Uterus (tissue), 4 donors: ENCODE results near the gene ELMO2. TPM values are rescaled to one million over a fixed set of nuclear protein-coding genes. Genes with fewer than 3 reads are reported as not detected.
"Not testable (repeated sequence)": the region's sequence is repeated elsewhere in the genome, so short reads cannot be mapped to it uniquely, and the experiment has no call there.

Experiments used
- DNase-seq, 2 donors: peaks; one replicate each; pipeline ENCODE4 v3.0.0-alpha.2; 2019 to 2020
- H3K27ac ChIP-seq, 2 donors: fragments of 200-600 bp; sonication (generic); 1 replicate in 1 of 2; 2 replicates in 1 of 2; pipeline ENCODE4 v1.5.1; 2016 to 2018
- H3K27me3 ChIP-seq, 2 donors: fragments of 200-600 bp; sonication (generic); one replicate each; pipeline ENCODE4 v1.5.1; 2018 to 2019; ENCODE audit warnings: control low read depth in 1 of 2
- H3K36me3 ChIP-seq, 2 donors: fragments of 200-600 bp; sonication (generic); one replicate each; pipeline ENCODE4 v1.5.1; 2019; ENCODE audit warnings: control low read depth in 1 of 2
- H3K4me1 ChIP-seq, 2 donors: fragments of 200-600 bp; sonication (generic); one replicate each; pipeline ENCODE4 v1.5.1; 2018 to 2019; ENCODE audit warnings: control low read depth in 1 of 2
- H3K4me3 ChIP-seq, 2 donors: fragments of 200-600 bp; sonication (generic); 1 replicate in 1 of 2; 2 replicates in 1 of 2; pipeline ENCODE4 v1.5.1; 2018 to 2019; ENCODE audit warnings: mild to moderate bottlenecking in 1 of 2
- H3K9me3 ChIP-seq, 2 donors: fragments of 200-600 bp; sonication (generic); one replicate each; pipeline ENCODE4 v1.5.1; 2019; ENCODE audit warnings: control low read depth in 1 of 2
- POLR2A ChIP-seq, 2 donors: fragments of 450-650 bp; IDR thresholded peaks; one replicate each; pipeline ENCODE4 v1.6.1; 2016; ENCODE audit warnings: antibody characterized with exemption in 2 of 2, mild to moderate bottlenecking in 1 of 2, moderate library complexity in 1 of 2
- intact Hi-C: fragments of 100-400 bp; cut with DNase I; formaldehyde crosslinking; loops from one replicate; pipeline ENCODE4 v1.15.1; 2023; ENCODE audit warnings: low total_unique reads
- total RNA-seq, 4 donors: library from RNA; depleted of rRNA in 3 of 4; stranded (reverse); fragments of >200 nt in 3 of 4; gene quantifications; one replicate each; pipeline versions ENCODE4 v1.1.0 to v1.2.4, GENCODE V29; 2014 to 2023
- TF ChIP-seq, protein P1 (sequence below), 4 experiments: fragments of 200-600 bp in 2 of 4; fragments of 450-650 bp in 2 of 4; sonication (generic) in 2 of 4; IDR thresholded peaks; one replicate each; pipeline ENCODE4 v1.5.1; 2016 to 2019; ENCODE audit warnings: antibody characterized with exemption in 4 of 4, mild to moderate bottlenecking in 2 of 4, moderate library complexity in 1 of 4
- donor health status: DM: yes; HTN: yes; CAD: no.

ELMO2 gene
- total RNA-seq, 4 donors from 2014 or later, result 18.5 to 112 (median 57.2) TPM

DNA sequence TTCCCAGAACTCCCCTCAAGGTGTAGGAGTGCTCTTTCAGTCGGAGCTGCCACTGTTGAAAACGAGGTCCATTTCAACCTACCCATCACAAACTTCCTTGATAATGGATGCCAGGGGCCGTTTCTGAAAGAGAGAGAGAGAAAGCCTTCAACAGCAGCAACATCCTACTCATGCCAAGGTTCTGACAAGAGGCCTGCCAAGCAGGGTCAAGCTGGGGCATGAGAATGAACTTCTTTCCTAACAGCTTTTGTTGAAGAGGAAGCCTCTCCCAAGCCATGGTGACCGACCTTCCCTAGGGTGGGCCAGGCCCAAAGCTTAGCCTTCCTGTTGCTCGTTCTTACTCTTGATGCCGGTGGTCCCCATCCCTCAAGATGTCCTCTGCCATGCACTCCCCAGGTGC lies 12.4 kb downstream of the ELMO2 start:
- intact Hi-C loops, result no loop called here
- Histone ChIP-seq H3K4me1 (peaks cover 0 to 2% of the 10 kb centered on the region in 2 donors), H3K36me3 (no peaks in the 10 kb centered on the region)

DNA sequence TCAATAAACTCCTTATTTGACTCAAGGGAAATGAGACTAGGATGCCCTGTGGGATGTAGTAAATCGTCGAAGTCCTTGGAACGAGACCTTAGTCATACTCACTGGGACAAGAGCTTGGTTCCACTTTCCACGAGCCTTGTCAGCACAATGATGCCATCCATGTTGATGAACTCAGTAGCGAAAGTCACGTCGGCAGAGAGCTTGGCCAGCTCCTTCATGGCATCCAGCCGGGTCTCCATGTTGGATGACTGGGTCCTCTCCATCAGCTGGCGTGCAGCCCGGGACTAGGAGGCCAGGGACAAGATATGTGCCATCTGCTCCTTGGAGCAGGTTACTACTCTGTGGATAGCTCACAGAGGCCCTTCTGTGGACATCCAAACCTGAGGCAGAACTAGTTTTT lies 17.5 kb downstream of the ELMO2 start:
- Histone ChIP-seq H3K9me3 (no peaks in the 10 kb centered on the region), H3K4me3 (no peak overlapping the region), H3K36me3 (no peaks in the 10 kb centered on the region), H3K4me1 (no peaks in the 10 kb centered on the region), H3K27ac (no peak overlapping the region), H3K27me3 (no peaks in the 10 kb centered on the region)
- intact Hi-C loops, result no loop called here
- no peak for DNase-seq
- TF ChIP-seq, protein P1, sequence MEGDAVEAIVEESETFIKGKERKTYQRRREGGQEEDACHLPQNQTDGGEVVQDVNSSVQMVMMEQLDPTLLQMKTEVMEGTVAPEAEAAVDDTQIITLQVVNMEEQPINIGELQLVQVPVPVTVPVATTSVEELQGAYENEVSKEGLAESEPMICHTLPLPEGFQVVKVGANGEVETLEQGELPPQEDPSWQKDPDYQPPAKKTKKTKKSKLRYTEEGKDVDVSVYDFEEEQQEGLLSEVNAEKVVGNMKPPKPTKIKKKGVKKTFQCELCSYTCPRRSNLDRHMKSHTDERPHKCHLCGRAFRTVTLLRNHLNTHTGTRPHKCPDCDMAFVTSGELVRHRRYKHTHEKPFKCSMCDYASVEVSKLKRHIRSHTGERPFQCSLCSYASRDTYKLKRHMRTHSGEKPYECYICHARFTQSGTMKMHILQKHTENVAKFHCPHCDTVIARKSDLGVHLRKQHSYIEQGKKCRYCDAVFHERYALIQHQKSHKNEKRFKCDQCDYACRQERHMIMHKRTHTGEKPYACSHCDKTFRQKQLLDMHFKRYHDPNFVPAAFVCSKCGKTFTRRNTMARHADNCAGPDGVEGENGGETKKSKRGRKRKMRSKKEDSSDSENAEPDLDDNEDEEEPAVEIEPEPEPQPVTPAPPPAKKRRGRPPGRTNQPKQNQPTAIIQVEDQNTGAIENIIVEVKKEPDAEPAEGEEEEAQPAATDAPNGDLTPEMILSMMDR (IDR thresholded peaks at IDR 0.05), result no peak
- TF ChIP-seq POLR2A (IDR thresholded peaks at IDR 0.05), result no peak

More for the DNA sequence above, 12.4 kb downstream of the ELMO2 start:
- no peak for DNase-seq
- Histone ChIP-seq H3K9me3 (no peaks in the 10 kb centered on the region), H3K4me3 (no peak overlapping the region), H3K27ac (no peak overlapping the region), H3K27me3 (no peaks in the 10 kb centered on the region)
- TF ChIP-seq, protein P1 (IDR thresholded peaks at IDR 0.05), result no peak
- TF ChIP-seq POLR2A (IDR thresholded peaks at IDR 0.05), result no peak

DNA sequence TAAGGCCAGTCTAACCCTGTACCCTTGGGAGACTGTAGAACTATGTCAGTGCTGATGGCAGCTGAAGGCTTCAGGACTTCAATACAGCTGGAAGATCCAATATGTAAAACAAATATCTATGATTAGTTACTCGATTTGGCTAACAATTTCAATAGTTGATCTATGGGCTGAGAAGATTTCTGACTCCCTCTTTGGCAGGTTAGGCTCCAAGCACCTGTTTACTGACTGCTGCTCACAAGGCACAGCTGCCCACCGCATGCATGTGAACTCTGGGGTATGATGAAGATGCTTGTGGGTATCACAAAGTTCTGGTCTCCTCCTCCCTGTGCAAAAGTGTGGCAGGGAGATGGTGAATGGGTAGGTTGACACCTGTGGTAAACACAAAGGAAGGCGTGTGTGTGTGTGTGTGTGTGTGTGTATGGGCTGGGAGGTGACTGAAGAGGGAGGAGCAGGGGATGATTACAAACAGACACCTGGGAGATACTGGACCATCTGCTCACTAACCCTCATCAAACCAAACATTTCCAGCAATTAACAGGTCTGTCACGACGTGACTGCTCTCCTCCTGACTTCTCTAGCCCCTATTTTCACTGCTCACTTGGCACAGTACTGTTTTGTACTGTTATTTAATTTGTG lies 18.1 kb downstream of the ELMO2 start:
- H3K27ac ChIP-seq, result no peak overlapping the region
- TF ChIP-seq, protein P1 (IDR thresholded peaks at IDR 0.05), result no peak
- no peak for TF ChIP-seq POLR2A (IDR thresholded peaks at IDR 0.05)
- H3K36me3 ChIP-seq, result no peaks in the 10 kb centered on the region
- DNase-seq, result no peak
- no peaks in the 10 kb centered on the region for H3K4me1 ChIP-seq
- no peaks in the 10 kb centered on the region for H3K27me3 ChIP-seq
- H3K4me3 ChIP-seq, result no peak overlapping the region
- no peaks in the 10 kb centered on the region for H3K9me3 ChIP-seq
- intact Hi-C loops, result no loop called here

DNA sequence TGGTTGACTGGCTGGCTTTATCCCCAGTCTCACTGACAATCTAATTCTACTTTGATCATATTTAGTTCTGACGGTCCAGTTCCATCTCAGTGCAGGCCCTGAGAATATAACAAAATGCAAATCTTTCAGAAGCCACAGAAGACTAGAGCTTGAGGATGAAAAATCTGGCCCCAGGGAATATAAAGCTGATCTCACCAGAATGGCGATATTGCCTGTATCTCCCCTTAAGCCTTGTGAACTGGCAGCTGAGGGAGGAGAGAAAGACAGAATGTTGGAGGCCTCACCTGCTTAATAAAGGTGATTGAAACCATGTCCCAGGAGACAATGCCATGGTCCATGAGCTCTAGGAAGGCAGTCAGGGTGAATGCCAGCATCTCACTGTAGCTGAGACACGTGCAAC lies 19.4 kb downstream of the ELMO2 start:
- H3K27me3 ChIP-seq, H3K36me3 ChIP-seq, H3K9me3 ChIP-seq, DNase-seq, H3K4me3 ChIP-seq, H3K4me1 ChIP-seq, H3K27ac ChIP-seq, intact Hi-C loops: not testable (repeated sequence)

DNA sequence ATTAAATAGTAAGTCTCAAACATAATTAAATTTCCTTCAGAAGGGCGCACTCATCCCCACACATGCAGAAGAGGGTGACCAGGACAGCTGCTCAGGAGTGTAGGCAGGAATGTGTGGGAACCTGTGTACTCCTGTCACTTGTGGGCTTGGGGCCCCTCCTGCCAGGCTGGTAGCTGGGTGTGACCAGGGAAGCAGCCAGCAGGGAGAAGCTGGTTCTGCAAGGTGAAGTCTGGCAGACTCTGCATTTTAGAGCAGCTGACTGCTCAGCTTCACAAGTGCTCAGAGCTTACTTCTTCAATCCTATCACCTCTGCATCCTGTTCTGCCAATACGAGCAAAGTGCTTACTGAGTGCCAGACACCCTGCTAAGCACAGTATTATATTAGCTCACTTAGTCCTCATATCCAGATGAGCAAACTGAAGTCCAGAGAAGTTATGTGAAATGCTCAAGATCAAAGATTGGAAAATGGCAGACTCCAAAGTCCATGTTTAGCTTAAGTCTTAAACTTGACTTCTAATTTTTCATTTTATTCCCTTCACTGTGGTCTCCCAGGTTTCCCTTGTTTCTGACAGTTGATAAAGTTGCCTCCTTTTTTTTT lies 27.9 kb downstream of the ELMO2 start:
- intact Hi-C loops, result no loop called here
- no peaks in the 10 kb centered on the region for H3K4me1 ChIP-seq
- DNase-seq, result no peak
- no peak overlapping the region for H3K4me3 ChIP-seq
- H3K9me3 ChIP-seq, result no peaks in the 10 kb centered on the region
- no peaks in the 10 kb centered on the region for H3K27me3 ChIP-seq
- H3K27ac ChIP-seq, result no peak overlapping the region
- TF ChIP-seq, protein P1 (IDR thresholded peaks at IDR 0.05), result no peak
- TF ChIP-seq POLR2A (IDR thresholded peaks at IDR 0.05), result no peak
- H3K36me3 ChIP-seq, result no peaks in the 10 kb centered on the region
